Activated CD8-positive, alpha-beta memory T cell treated with anti-CD3 and anti-CD28 coated beads, Interleukin-2, amount 10 ng/mL, durations not matched to agents 7 days and 5 days (primary cell): ENCODE results near the gene XIRP1. TPM values are rescaled to one million over a fixed set of nuclear protein-coding genes. Genes with fewer than 3 reads are reported as not detected.

ENCODE experiments used
- ATAC-seq: fragments of 150-1000 bp; cut with Tn5 transposase; one replicate; pipeline ENCODE4 v1.10.0; 2021; ENCODE audit warnings: moderate library complexity
- CTCF ChIA-PET: fragments of 350-600 bp; sonication (Branson Sonifier 250); formaldehyde crosslinking; loops from one replicate; lab custom pipeline; 2021; ENCODE audit warnings: antibody characterized with exemption; lab: Charles Lee
- DNase-seq: peaks from one replicate; pipeline ENCODE4 v3.0.0-alpha.2; 2020
- H3K27ac Mint-ChIP-seq: one replicate; pipeline ENCODE4 v1.8.0; 2021; ENCODE audit warnings: mild to moderate bottlenecking, mixed read lengths
- H3K27me3 Mint-ChIP-seq: one replicate; pipeline ENCODE4 v1.8.0; 2021; ENCODE audit warnings: mixed read lengths
- H3K36me3 Mint-ChIP-seq: one replicate; pipeline ENCODE4 v1.8.0; 2021; ENCODE audit warnings: mild to moderate bottlenecking, mixed read lengths
- H3K4me1 Mint-ChIP-seq: one replicate; pipeline ENCODE4 v1.8.0; 2021; ENCODE audit warnings: mixed read lengths
- H3K4me3 Mint-ChIP-seq: one replicate; pipeline ENCODE4 v1.8.0; 2021; ENCODE audit warnings: mild to moderate bottlenecking, moderate library complexity, mixed read lengths
- H3K9me3 Mint-ChIP-seq: one replicate; pipeline ENCODE4 v1.8.0; 2022; ENCODE audit warnings: low read depth, mixed read lengths
- total RNA-seq, 2 experiments: library from RNA; stranded (reverse); gene quantifications; one replicate each; pipeline ENCODE4 v1.2.3, GENCODE V29; 2021

Gene XIRP1
- total RNA-seq, 2 experiments from 2014 or later: 0.06 to 1.0 TPM

DNA sequence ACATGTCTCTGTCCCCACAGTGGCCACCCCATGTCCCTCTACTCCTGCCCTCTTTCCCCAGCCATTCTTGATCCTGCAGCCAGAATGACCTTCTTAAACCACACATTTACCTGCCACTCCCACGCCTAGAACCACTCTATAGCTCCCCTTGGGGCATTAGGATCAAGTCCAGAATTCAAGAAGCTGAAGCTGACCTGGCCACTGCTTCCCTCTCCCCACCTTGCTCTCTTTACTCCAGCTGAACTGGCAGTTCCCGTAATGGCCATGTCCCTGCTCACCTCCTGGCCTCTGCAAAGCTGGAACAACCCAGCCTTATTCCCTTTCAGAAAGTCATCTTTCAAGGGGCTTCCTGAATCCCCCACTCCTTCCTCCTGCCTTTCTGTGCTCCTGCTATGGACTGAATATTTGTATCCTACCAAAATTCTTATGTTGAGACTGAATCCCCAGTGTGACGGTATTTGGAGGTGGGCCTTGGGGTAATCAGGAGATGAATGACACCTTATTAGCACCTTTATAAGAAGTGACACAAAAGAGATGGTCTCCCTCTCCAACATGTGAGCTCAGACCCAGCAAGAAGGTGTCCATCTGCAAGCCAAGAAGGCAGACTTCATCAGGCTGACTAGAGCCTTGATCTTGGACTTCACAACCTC, 42.8 kb downstream of the XIRP1 start:
- CTCF ChIA-PET: interaction anchor here (0.6 to 2.2 kb wide), 5 partner anchors 20 to 47 kb away, joined by 3 to 8 read pairs (median 3); no protein-coding TSS in a partner anchor
- H3K4me3 Mint-ChIP-seq: no peak overlapping the region
- peaks cover 74% of the 10 kb centered on the region for H3K4me1 Mint-ChIP-seq
- no peaks in the 10 kb centered on the region for H3K27me3 Mint-ChIP-seq
- peaks cover 25% of the 10 kb centered on the region for H3K36me3 Mint-ChIP-seq
- no peak for ATAC-seq
- H3K9me3 Mint-ChIP-seq: no peaks in the 10 kb centered on the region
- DNase-seq: no peak
- H3K27ac Mint-ChIP-seq: peak overlapping the region; percentile 95

DNA sequence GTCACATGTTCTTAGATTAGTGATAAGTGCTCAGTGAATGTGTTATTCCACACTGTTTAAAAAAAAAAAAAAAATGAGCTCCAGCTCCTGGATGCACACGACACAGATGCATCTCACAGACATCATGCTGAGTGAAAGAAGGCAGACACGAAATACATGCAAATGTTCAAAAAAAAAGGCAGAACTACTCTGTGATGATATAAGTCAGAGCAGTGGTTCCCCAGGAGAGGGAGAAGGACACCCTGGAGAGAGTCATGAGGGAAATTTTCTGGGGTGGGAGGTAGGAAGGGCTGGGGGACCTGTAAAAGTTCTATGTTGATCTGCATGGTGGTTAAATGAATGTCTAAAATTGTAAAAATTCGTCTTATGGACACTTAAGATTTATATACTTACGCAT, 43.3 kb downstream of the XIRP1 start:
- no peaks in the 10 kb centered on the region for H3K9me3 Mint-ChIP-seq
- H3K4me3 Mint-ChIP-seq: peak overlapping the region; percentile 71
- H3K4me1 Mint-ChIP-seq: peaks cover 72% of the 10 kb centered on the region
- H3K27me3 Mint-ChIP-seq: no peaks in the 10 kb centered on the region
- ATAC-seq (no peak), DNase-seq (no peak)
- peaks cover 29% of the 10 kb centered on the region for H3K36me3 Mint-ChIP-seq
- H3K27ac Mint-ChIP-seq: peak overlapping the region; percentile 95
- CTCF ChIA-PET: interaction anchor here (0.6 to 2.4 kb wide), 7 partner anchors 22 to 259 kb away, joined by 3 to 11 read pairs (median 3); no protein-coding TSS in a partner anchor

DNA sequence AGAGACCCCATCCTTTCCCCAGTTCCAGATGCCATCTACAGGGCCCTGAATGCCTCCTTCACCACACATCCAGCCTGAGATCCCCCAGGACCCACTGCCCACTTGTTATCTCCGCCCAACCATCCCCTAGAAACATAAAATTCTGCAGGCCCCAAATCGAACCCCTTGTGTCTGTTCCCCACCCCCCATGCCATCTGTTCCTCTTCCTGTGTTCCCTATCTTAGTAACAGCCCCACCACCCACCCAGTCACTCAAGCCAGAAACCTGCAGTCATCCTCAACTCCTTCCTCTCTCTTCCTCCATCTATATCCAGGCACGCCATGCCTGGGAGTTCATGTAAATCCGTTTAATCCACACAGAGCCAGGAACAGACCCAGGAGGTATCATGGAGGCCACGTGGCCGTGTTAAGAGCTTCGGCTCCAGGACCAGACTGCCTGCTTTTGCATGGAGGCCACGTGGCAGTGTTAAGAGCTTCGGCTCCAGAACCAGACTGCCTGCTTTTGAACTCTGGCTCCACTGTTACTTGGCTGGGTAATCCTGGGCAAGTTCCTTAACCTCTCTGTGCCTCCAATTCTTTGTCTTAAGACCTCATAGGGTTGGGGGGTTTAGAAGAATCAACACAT, 43.8 kb downstream of the XIRP1 start:
- peaks cover 33% of the 10 kb centered on the region for H3K36me3 Mint-ChIP-seq
- no peak for ATAC-seq

DNA sequence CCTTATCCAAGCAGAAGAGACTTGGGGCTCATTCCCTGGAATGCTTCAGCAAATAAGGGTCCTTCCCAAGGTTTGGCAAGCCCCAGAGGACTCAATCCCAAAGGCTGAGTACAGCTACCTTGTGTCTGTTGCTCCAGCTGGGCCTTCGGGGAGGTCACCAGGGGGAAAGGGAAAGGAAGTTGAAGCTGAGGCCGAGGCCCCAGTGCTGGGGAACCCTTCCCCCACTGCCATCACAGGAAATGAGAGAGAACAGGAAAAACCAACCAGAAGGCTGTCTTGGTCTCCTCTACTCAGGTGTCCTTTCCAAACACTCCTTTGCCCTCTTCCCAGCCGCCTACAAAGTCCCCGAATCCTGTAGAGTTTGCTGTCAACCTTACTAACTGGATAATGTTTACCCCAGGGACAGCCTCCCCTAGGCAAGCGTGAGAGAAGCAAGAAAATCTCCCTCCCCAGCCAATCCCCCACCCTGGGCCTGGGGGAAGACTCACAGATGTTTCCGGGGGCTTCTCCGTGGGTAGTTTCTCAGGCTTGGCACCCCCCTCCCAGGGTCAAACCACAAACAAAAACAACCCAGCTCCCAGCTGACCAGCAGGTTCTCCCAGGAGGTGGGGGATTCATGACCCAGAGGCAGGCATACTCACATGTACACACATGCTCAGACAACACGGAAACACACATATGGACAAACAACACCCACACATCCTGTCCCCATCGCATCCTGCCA, 44.5 kb downstream of the XIRP1 start:
- ATAC-seq (peak; percentile 18), DNase-seq (peak; percentile 78)
- no peaks in the 10 kb centered on the region for H3K27me3 Mint-ChIP-seq
- H3K27ac Mint-ChIP-seq: peak overlapping the region; percentile 95
- peaks cover 39% of the 10 kb centered on the region for H3K36me3 Mint-ChIP-seq
- no peaks in the 10 kb centered on the region for H3K9me3 Mint-ChIP-seq
- H3K4me3 Mint-ChIP-seq: peak overlapping the region; percentile 71
- peaks cover 72% of the 10 kb centered on the region for H3K4me1 Mint-ChIP-seq
- CTCF ChIA-PET: interaction anchor here (0.8 to 2.4 kb wide), 4 partner anchors 20 to 144 kb away, joined by 3 to 11 read pairs (median 7); no protein-coding TSS in a partner anchor

More for the DNA sequence above, 43.8 kb downstream of the XIRP1 start:
- peak overlapping the region; percentile 95 for H3K27ac Mint-ChIP-seq
- no peak for DNase-seq
- no peaks in the 10 kb centered on the region for H3K27me3 Mint-ChIP-seq
- peak overlapping the region; percentile 71 for H3K4me3 Mint-ChIP-seq
- peaks cover 72% of the 10 kb centered on the region for H3K4me1 Mint-ChIP-seq
- H3K9me3 Mint-ChIP-seq: no peaks in the 10 kb centered on the region
- CTCF ChIA-PET: interaction anchor here (0.8 to 2.4 kb wide), 5 partner anchors 21 to 260 kb away, joined by 3 to 11 read pairs (median 7); no protein-coding TSS in a partner anchor

DNA sequence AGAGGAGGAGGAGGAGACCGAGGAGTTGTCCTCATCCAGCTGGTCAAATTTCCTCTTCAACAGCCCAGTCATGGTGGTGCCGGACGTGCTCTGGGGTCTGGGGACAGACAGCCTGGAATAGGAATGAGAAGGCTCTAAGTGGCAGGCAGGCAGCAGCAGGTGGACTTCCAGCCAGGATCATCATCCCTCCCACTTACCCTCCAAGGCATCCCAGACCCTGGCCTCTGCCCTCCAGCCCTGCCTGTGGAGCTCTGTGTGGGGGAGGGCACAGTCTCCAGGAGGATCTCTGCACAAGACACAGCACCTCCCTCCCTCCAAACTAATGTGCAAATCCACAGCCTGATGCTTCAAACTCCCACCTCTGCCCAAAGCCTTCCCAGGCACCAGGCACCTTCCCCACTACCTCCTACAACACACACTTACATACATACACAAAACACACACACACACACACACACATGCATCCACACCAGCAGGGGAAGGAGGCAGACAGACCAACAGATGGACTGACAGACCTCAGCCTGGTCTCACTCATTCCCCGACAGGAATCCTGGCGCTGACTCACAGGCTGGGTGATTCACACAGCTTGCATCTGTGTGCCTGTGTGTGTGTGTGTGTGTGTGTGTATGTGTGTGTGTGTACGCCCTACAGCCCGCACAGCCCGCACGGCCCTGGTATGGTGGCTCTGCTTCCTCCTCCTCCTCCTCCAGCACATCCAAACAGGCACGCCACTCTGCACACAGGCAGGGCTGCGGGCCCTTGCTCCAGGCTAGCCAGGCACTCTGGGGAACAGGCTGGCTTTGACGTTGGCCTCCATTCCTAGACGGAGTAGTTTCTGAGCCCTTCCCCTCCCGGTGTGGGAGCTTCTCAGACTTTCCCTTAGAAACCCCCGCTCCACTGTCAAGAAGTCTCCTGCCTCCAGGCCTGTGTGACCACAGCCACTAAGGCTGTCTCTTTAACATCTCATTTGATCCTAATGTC, 45.5 kb downstream of the XIRP1 start:
- Mint-ChIP-seq H3K27ac (peak overlapping the region; percentile 95), H3K4me1 (peaks cover 65% of the 10 kb centered on the region), H3K27me3 (no peaks in the 10 kb centered on the region), H3K4me3 (peak overlapping the region; percentile 71), H3K9me3 (no peaks in the 10 kb centered on the region), H3K36me3 (peaks cover 39% of the 10 kb centered on the region)
- ATAC-seq (peak; percentile 45), DNase-seq (peak; percentile 87)
- CTCF ChIA-PET: interaction anchor here (0.8 to 2.4 kb wide), 6 partner anchors 13 to 145 kb away, joined by 3 to 11 read pairs (median 4); no protein-coding TSS in a partner anchor

DNA sequence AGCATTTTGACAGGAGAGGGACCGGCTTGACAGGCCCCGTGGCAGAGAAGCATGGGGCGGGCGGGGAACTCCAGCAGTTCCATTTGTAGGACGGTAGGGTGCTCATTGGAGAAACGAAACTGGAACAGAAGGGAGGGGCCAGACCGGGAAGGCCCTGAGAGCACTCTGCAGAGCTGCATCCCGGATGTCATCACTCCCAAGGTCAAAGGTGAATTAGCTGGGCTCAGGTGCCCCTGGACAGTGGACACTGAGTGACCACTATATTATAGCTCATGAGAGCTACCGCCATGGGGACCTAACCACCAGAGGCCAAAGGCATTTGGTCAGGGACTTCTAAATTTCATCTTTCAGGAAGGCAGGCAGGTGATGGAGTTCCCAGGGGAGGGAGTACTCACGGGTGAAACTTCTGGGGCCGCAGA, 46.3 kb downstream of the XIRP1 start:
- Mint-ChIP-seq H3K27me3 (no peaks in the 10 kb centered on the region), H3K9me3 (no peaks in the 10 kb centered on the region), H3K4me3 (no peak overlapping the region), H3K4me1 (peaks cover 60% of the 10 kb centered on the region), H3K36me3 (peaks cover 37% of the 10 kb centered on the region), H3K27ac (peak overlapping the region; percentile 95)
- CTCF ChIA-PET: interaction anchor here (1.0 to 2.0 kb wide), 5 partner anchors 12 to 142 kb away, joined by 3 to 11 read pairs (median 3); no protein-coding TSS in a partner anchor
- DNase-seq: peak; percentile 33
- ATAC-seq: no peak

DNA sequence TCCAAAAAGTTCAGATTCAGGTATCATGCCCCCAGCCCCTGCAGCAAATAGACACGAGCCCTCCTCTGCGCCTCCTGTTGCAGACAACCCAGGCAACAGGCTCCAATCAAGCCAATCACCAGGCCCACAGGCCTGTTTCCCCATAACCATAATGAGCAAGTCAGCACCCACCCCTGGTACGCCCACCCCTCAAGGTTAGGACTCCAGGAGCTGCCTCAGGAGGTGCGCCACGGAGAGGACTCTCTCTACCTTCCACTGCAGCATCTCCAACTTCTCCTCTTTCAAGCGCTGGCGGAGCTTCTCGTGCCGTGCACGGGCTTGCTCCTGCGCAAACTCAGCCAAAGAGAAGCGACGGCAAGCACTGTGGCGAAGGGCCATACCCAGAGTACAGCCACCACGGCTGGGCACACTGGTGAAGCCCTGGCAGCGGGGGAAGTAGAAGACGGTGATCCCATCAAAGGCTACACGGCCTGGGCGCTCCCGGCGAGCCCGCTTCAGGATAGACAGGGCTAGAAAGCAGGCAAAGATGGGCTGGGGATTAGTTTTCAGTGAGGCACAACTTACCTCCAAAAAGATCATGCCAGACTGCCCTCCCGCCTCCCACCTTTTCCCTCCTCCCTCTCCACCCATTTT, 47.5 kb downstream of the XIRP1 start:
- ATAC-seq: no peak
- Mint-ChIP-seq H3K36me3 (peaks cover 42% of the 10 kb centered on the region), H3K4me3 (no peak overlapping the region), H3K27ac (no peak overlapping the region), H3K9me3 (no peaks in the 10 kb centered on the region), H3K4me1 (peaks cover 51% of the 10 kb centered on the region), H3K27me3 (no peaks in the 10 kb centered on the region)
- CTCF ChIA-PET: interaction anchor here (1.1 kb wide), 1 partner anchor 36 kb away, joined by 3 read pairs; no protein-coding TSS in a partner anchor
- peak; percentile 34 for DNase-seq

DNA sequence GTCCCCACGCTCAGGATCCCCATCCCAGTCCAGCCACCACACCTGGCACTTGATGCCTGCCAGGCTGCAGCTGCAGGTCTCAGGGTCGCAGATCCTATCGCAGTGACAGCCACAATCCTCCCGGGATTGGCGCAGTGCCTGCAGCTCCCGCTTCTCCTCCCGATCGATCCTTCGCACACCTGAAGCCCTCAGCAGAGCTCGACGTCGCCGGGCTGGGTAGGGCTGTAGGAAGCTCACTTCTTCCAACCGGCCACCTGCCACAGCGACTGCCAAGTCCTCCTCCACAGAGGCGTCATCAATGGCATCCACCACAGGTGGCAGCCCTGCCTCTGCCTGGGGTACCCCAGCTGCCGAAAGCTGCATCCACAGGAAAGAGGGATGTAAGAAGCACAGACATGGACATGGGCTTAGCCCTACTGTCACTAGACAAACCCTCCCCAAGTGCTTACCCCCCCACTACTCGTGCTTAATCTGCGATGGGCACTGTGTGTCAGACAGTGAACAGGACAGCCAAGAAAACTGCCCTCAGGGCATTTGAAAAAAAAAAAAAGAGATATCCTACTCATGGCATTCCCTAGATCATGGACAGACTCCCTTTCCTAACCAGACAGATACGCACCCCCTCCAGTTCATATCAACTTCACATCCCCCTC, 48.2 kb downstream of the XIRP1 start:
- DNase-seq: no peak
- no peak for ATAC-seq
- Mint-ChIP-seq H3K4me1 (peaks cover 50% of the 10 kb centered on the region), H3K4me3 (no peak overlapping the region), H3K36me3 (peaks cover 42% of the 10 kb centered on the region), H3K9me3 (no peaks in the 10 kb centered on the region), H3K27me3 (no peaks in the 10 kb centered on the region), H3K27ac (no peak overlapping the region)
- CTCF ChIA-PET: no interaction called here

DNA sequence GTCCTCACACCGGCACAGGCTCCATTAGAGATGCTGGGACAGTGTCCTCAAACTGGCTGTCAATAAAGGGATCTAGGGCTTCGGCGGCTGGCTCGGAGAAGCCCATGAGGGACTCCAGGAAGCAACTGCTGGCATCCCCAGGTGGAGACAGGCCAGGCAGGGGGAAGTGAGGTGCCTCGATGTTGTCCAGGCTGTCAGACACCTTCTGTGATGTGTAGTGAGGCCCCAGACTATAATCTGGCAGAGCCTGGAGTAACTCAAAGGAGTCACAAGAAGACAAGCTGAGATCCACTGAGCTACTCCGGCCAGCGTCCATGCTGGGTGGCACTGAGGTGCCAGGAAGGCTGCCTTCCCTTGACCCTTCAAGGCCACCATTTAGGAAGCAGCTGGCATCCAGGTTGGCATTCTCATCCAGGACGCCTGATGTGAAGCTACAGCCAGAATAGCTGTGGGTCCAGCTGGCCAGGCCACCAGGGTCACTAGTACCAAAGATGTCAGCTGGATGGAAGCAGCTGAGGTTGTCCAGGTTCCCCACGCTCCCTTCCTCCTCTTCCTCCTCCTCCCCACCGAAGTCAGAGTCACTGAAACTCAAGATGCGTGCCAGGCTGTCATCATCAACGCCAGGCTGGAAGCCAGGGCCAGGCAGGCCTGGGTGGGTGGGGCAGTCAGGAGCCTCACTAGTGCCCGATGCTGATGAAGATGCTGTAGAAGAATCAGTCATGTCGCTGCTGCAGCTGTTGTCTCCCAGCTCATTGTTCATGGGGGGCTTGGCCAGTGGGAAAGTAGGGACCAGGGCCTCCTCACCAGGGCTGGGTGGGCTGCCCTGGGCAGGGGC, 49.1 kb downstream of the XIRP1 start:
- CTCF ChIA-PET: no interaction called here
- Mint-ChIP-seq H3K4me3 (no peak overlapping the region), H3K9me3 (no peaks in the 10 kb centered on the region), H3K27me3 (no peaks in the 10 kb centered on the region), H3K4me1 (peaks cover 42% of the 10 kb centered on the region), H3K27ac (no peak overlapping the region), H3K36me3 (peaks cover 40% of the 10 kb centered on the region)
- no peak for ATAC-seq
- peak; percentile 33 for DNase-seq

DNA sequence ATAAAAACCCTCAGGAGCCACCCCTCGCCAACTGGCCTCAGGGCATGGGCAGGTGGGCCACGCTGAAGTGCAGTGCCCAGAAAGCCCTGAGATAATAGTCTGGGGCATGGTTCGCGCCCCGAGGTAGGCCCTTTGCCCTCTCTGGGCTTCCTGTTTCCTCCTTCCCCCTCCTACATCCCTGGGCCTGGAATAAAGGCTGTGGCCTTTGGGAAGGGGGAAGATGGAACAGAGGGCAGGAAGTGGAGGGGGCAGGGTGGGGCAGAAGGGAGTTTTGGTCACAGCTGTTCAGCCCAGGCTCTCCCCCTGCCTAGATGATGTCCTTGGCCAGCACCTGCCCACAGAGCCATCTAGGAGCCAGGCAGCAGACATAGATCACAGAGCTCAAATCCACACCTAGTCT, 50.3 kb downstream of the XIRP1 start:
- CTCF ChIA-PET: no interaction called here
- Mint-ChIP-seq H3K4me3 (no peak overlapping the region), H3K27ac (no peak overlapping the region), H3K27me3 (no peaks in the 10 kb centered on the region), H3K9me3 (no peaks in the 10 kb centered on the region), H3K36me3 (peaks cover 38% of the 10 kb centered on the region), H3K4me1 (peaks cover 30% of the 10 kb centered on the region)
- DNase-seq (peak; percentile 12), ATAC-seq (no peak)
